OCI-LY1 (cell line): ENCODE measurements around the gene NCAPH2.
A peak's percentile ranks its signal among the peaks of the same experiment; 100 is the strongest.
"Not testable (repeated sequence)": the region's sequence is repeated elsewhere in the genome, so short reads cannot be mapped to it uniquely, and the experiment has no call there.

ENCODE experiments used
- H2AFZ ChIP-seq: fragments of 200-600 bp; sonication (generic), shearing (Covaris generic); 2 replicates; pipeline ENCODE4 v1.6.0; 2014; ENCODE audit warnings: antibody characterized with exemption, mild to moderate bottlenecking, low read length
- H3F3A ChIP-seq: fragments of 200-600 bp; sonication (generic), shearing (Covaris generic); 2 replicates; pipeline ENCODE4 v1.6.0; 2014; ENCODE audit warnings: mild to moderate bottlenecking, antibody characterized with exemption, low read length, moderate library complexity; ENCODE audit not compliant: insufficient read depth
- H3K27ac ChIP-seq: fragments of 200-600 bp; sonication (generic); 2 replicates; pipeline ENCODE4 v1.5.1; 2014; ENCODE audit warnings: low read length, mixed run types, mild to moderate bottlenecking, low read depth; ENCODE audit not compliant: poor library complexity, severe bottlenecking
- H3K27me3 ChIP-seq: fragments of 200-600 bp; sonication (generic); 2 replicates; pipeline ENCODE4 v1.6.0; 2014; ENCODE audit warnings: antibody characterized with exemption, mild to moderate bottlenecking, low read length, moderate library complexity; ENCODE audit not compliant: insufficient read depth
- H3K36me3 ChIP-seq: fragments of 200-600 bp; sonication (generic); 2 replicates; pipeline ENCODE4 v1.6.1; 2014; ENCODE audit warnings: mild to moderate bottlenecking, antibody characterized with exemption, low read length, moderate library complexity, mixed read lengths; ENCODE audit not compliant: insufficient read depth
- H3K4me1 ChIP-seq: fragments of 200-600 bp; sonication (generic); 2 replicates; pipeline ENCODE4 v1.5.1; 2014; ENCODE audit warnings: mild to moderate bottlenecking, low read length, moderate library complexity; ENCODE audit not compliant: insufficient read depth, severe bottlenecking
- H3K4me2 ChIP-seq: fragments of 200-600 bp; sonication (generic), shearing (Covaris generic); 2 replicates; pipeline ENCODE4 v1.6.1; 2014; ENCODE audit warnings: low read length
- H3K4me3 ChIP-seq: fragments of 200-600 bp; sonication (generic); 2 replicates; pipeline ENCODE4 v1.5.1; 2014; ENCODE audit warnings: low read length, low read depth, mild to moderate bottlenecking, mixed read lengths; ENCODE audit not compliant: poor library complexity, severe bottlenecking
- H3K79me2 ChIP-seq: fragments of 200-600 bp; shearing (Covaris generic); 2 replicates; pipeline ENCODE4 v1.6.1; 2016; ENCODE audit warnings: mixed run types, low read length, mixed read lengths; ENCODE audit not compliant: insufficient read depth
- H3K9ac ChIP-seq: fragments of 200-600 bp; sonication (generic), shearing (Covaris generic); 2 replicates; pipeline ENCODE4 v1.6.1; 2014; ENCODE audit warnings: mild to moderate bottlenecking, low read length, mixed read lengths
- H3K9me2 ChIP-seq: fragments of 200-600 bp; sonication (generic), shearing (Covaris generic); 2 replicates; pipeline ENCODE4 v1.6.1; 2014; ENCODE audit warnings: low read depth, mild to moderate bottlenecking, low read length, mixed read lengths
- H3K9me3 ChIP-seq: fragments of 200-600 bp; shearing (Covaris generic); 2 replicates; pipeline ENCODE4 v1.6.1; 2014; ENCODE audit warnings: low read length, mixed read lengths
- H4K20me1 ChIP-seq: fragments of 200-600 bp; sonication (generic), shearing (Covaris generic); 2 replicates; pipeline ENCODE4 v1.6.0; 2016; ENCODE audit warnings: mild to moderate bottlenecking, low read length; ENCODE audit not compliant: insufficient read depth
- EZH2 ChIP-seq: fragments of 200-600 bp; sonication (generic), shearing (Covaris generic); IDR thresholded peaks from 2 replicates; pipeline ENCODE4 v1.8.0; 2017; ENCODE audit warnings: borderline replicate concordance, mixed run types, mild to moderate bottlenecking, antibody characterized with exemption, low read length, moderate library complexity, mixed read lengths
- TF ChIP-seq, protein P1 (sequence below): fragments of 200-600 bp; sonication (generic), shearing (Covaris generic); IDR thresholded peaks from 2 replicates; pipeline ENCODE4 v1.5.1; 2017; ENCODE audit warnings: mild to moderate bottlenecking, antibody characterized with exemption, low read length, moderate library complexity, mixed read lengths

Gene NCAPH2

DNA sequence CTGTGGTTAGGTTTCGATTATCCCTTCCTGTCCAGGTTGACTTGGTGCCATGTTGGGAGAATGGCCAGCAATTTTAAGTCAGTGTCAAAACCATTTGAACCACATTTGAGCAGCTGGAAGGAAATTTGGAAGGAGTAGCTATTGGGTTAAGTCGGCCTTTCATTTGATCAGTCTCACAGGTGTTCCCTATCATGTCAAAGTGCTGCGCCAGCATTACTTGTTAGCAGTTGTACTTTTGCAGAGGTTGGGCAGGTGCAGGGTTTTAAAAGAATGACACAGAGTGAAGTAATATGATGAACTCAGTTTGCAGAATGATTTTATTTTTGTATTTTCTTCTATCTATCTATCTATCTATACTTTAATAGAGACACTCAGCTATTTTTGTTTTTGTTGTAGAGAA, 28.2 kb downstream of the NCAPH2 start:
- Histone ChIP-seq H3K27me3 (no peaks in the 10 kb centered on the region), H4K20me1 (no peaks in the 10 kb centered on the region), H2AFZ (no peak overlapping the region), H3K9ac (no peak overlapping the region), H3K4me3 (no peak overlapping the region), H3K27ac (peak overlapping the region; percentile 51), H3F3A (peaks cover 15% of the 10 kb centered on the region; the same call in 1 of the 2 replicates), H3K79me2 (no peaks in the 10 kb centered on the region), H3K4me2 (no peak overlapping the region), H3K4me1 (peaks cover 71% of the 10 kb centered on the region), H3K9me3 (no peaks in the 10 kb centered on the region), H3K9me2 (no peaks in the 10 kb centered on the region), H3K36me3 (no peaks in the 10 kb centered on the region)
- TF ChIP-seq EZH2 = no peak
- TF ChIP-seq, protein P1, sequence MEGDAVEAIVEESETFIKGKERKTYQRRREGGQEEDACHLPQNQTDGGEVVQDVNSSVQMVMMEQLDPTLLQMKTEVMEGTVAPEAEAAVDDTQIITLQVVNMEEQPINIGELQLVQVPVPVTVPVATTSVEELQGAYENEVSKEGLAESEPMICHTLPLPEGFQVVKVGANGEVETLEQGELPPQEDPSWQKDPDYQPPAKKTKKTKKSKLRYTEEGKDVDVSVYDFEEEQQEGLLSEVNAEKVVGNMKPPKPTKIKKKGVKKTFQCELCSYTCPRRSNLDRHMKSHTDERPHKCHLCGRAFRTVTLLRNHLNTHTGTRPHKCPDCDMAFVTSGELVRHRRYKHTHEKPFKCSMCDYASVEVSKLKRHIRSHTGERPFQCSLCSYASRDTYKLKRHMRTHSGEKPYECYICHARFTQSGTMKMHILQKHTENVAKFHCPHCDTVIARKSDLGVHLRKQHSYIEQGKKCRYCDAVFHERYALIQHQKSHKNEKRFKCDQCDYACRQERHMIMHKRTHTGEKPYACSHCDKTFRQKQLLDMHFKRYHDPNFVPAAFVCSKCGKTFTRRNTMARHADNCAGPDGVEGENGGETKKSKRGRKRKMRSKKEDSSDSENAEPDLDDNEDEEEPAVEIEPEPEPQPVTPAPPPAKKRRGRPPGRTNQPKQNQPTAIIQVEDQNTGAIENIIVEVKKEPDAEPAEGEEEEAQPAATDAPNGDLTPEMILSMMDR = no peak

DNA sequence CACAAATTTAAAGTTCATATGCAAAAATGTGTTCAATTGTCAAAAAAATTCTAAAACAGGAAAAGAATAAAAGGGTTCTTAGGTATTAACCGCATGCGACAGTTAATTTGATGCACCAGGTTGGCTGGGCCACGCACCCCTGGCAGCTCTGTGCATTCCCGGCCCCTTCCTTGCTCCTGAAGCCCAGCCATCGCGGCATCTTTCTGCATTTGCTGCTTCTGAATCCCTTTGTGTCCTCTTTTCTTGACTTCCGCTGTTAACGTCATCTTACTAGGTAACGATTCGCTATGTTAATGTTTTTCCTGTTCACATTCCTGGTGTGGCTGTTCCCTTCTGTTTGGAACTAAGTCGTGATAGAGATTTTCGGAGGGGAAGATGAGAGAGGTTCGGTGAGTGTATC, 29.7 kb downstream of the NCAPH2 start:
- TF ChIP-seq, protein P1 = no peak
- no peak for TF ChIP-seq EZH2

DNA sequence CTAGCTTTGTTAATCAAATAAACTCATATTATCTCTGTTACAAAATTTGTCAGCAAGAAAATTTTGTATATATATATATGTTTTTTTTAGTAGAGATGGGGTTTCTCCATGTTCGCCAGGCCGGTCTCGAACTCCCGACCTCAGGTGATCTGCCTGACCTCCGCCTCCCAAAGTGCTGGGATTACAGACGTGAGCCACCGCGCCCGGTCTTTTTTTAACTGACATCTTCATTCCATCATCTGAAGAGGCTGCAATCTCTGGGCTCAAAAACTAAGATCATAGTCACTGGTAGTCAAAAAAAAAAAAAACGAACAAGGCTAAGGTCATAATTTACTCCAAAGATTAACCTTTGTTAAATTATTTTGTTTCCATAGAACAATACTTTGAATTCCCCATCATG, 32.4 kb downstream of the NCAPH2 start:
- Histone ChIP-seq H3K79me2 (no peaks in the 10 kb centered on the region), H3K9ac (peak overlapping the region; percentile 51), H3F3A (peaks cover 15% of the 10 kb centered on the region; the same call in 1 of the 2 replicates), H3K9me2 (no peaks in the 10 kb centered on the region), H3K9me3 (no peaks in the 10 kb centered on the region), H2AFZ (no peak overlapping the region), H3K4me1 (peaks cover 56% of the 10 kb centered on the region), H3K36me3 (no peaks in the 10 kb centered on the region), H3K4me3 (no peak overlapping the region), H4K20me1 (no peaks in the 10 kb centered on the region), H3K4me2 (peak overlapping the region; percentile 51), H3K27me3 (no peaks in the 10 kb centered on the region), H3K27ac (peak overlapping the region; percentile 97)
- TF ChIP-seq EZH2 = no peak
- TF ChIP-seq, protein P1 = no peak

More for the DNA sequence above, 29.7 kb downstream of the NCAPH2 start:
- Histone ChIP-seq H4K20me1 (no peaks in the 10 kb centered on the region), H3K36me3 (no peaks in the 10 kb centered on the region), H3K4me3 (no peak overlapping the region), H3K79me2 (no peaks in the 10 kb centered on the region), H3K9ac (no peak overlapping the region), H3K27ac (peak overlapping the region; percentile 97), H3F3A (peaks cover 15% of the 10 kb centered on the region; the same call in 1 of the 2 replicates), H3K27me3 (no peaks in the 10 kb centered on the region), H3K9me3 (no peaks in the 10 kb centered on the region), H3K4me1 (peaks cover 71% of the 10 kb centered on the region), H3K4me2 (no peak overlapping the region), H3K9me2 (no peaks in the 10 kb centered on the region), H2AFZ (no peak overlapping the region)

DNA sequence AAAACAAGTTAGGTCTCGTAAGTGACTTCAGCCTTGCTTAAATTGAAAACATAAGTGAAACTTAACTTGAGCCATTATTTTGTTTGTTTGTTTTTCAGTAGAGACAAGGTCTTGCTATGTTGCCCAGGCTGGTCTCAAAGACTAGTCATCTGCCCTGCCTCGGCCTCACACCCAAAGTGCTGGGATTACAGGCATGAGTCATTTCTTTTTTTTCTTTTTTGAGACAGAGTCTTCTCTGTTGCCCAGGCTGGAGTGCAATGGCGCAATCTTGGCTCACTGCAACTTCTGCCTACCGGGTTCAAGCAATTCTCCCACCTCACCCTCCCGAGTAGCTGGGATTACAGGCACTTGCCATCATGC, 33.6 kb downstream of the NCAPH2 start:
- H3K36me3 ChIP-seq, H4K20me1 ChIP-seq, H3K79me2 ChIP-seq, H3K9me2 ChIP-seq, H3K9me3 ChIP-seq, H2AFZ ChIP-seq, H3K27me3 ChIP-seq: not testable (repeated sequence)
- Histone ChIP-seq H3K4me2 (peak overlapping the region; percentile 51; the same call in 1 of the 2 replicates), H3K4me3 (peak overlapping the region; percentile 6), H3K27ac (peak overlapping the region; percentile 97), H3K9ac (peak overlapping the region; percentile 41; the same call in 1 of the 2 replicates), H3K4me1 (peaks cover 56% of the 10 kb centered on the region), H3F3A (peaks cover 11% of the 10 kb centered on the region; the same call in 1 of the 2 replicates)
